ENCODE data around the gene NFE2L3.
A peak's percentile ranks its signal among the peaks of the same experiment; 100 is the strongest.

The NFE2L3 gene

DNA sequence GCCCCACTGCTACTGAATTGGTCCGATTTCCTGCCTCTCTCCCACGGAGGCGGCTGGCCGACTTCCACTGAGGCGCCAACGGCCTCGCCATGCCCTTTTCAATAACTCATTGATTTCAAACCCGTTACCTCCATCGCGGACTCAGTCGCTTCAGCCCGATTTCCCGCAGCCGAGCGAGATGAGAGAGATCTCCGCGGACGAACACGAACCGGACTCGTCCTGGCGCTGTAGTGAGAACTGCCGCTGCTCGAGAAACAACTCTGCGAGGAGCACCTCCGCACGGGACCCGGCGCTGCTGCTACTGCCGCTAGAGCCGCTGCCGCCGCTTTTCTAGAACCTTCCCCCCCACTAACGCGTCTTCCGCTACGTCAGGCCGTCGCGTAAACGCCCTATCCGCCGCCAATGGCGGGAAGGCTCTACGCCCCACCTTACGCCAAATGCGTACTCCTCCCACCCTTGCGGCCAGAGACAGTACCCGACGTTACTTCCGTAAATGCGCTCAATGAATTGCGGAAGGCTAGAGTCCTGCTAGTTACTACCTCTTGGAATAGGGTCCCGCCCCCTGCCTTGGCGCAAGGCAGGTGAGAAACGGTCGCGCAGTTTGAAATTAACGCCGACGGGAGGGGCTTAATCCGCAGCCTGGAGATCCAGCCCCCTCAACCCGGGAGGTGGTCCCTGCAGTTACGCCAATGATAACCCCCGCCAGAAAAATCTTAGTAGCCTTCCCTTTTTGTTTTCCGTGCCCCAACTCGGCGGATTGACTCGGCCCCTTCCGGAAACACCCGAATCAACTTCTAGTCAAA, 48.6 kb downstream of the NFE2L3 start, which contains the start of gene HNRNPA2B1:
Gene HNRNPA2B1, minus strand, starts transcription at position 303 of the 803 bp plus-strand sequence. Its CDS starts 169 bp downstream, at position 134.
- peak; percentile 99 for FAIRE-seq

- FAIRE-seq, result no peak
Observed at GRCh38 chr7:26201247-26202018, 49.4 kb downstream of the NFE2L3 start, which contains the start of gene CBX3. Gene CBX3 (plus strand): TSS chr7:26201745. CDS start chr7:26202999, 1,254 bp downstream.

DNA sequence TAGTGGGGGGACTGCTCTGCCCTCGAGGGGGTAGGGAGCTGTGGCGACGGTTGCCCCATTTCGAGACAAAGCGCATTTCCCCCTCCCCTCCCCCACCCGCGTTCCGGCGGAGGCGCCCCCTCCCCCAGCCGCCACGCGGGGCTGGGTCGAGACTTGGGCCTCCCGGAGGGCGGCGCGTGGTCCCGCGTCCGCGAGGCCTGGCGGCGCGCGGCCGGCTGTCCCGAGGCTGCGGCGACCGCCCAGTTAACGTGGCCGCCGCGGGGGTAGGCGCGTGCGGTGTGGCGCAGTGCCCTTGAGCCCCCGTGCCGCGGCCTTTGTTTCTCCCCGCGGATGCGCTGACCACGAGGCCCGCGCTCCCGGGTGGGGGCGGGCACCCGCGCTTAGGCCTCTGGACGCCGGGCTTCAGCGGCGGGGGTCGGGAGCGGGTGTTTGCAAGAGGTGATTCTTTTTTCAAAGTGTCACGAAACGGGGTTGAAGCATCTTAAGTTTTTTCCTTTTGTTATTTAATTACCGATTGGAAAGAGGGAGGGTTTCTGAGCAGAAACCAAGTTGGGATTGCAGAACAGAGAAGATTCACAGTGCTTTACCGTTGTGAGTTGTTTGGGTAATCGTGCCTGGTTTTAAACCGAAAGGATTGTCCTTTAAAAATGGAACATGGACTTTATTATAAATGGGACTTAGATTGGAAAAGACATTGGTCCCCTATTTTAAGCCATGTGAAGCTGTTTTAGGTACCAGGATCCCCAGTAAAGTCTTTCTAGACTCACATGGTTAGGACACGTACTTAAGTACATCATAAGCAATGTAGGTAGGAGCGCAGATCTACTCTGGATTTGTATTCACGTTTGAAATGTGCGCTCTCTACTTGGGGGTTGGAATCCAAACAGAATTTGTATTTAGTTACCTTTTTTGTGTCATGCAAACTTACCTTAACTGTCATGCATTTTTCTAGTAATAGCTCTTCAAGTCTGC, 50.3 kb downstream of the NFE2L3 start:
- FAIRE-seq, result no peak

DNA sequence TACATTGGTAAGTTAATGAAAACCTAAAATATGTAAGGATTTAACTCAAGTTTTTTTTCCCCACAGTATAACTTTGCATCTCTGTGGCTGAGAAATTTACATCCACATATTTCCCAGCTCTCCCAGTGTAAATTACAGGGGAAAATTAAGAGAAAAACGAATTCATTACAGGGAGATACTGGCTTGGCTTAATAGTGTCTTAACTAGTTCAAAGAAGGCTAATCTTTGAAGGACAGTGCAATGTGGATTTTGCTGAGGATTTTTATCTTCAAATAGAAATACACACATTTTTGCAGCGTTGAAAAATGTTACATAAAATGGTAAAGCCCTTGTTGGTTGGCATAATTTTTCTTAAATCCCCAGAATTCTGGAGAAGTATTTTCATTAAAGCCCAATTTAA, 51.0 kb downstream of the NFE2L3 start:
- FAIRE-seq, result no peak

DNA sequence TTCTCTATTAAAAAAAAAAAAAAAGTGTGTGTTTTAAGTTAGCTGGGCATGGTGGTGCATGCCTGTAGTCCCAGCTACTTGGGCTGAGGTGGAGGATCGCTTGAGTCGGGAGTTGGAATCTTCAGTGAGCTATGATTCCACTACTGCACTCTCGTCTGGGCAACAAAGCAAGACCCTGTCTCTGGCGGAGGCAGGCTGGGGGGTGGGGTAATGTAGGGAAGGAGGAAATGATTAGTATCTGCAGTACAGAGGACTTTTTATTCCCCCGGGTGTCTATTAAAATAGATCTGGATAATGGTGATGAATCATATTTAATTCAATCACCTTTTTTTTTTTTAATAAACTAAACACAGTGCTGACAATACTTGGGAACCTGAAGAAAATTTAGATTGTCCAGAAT, 56.0 kb downstream of the NFE2L3 start:
- FAIRE-seq, result no peak

GRCh38 chr7:26212921-26213718, 61.1 kb downstream of the NFE2L3 start:
- peak; percentile 93 for FAIRE-seq

DNA sequence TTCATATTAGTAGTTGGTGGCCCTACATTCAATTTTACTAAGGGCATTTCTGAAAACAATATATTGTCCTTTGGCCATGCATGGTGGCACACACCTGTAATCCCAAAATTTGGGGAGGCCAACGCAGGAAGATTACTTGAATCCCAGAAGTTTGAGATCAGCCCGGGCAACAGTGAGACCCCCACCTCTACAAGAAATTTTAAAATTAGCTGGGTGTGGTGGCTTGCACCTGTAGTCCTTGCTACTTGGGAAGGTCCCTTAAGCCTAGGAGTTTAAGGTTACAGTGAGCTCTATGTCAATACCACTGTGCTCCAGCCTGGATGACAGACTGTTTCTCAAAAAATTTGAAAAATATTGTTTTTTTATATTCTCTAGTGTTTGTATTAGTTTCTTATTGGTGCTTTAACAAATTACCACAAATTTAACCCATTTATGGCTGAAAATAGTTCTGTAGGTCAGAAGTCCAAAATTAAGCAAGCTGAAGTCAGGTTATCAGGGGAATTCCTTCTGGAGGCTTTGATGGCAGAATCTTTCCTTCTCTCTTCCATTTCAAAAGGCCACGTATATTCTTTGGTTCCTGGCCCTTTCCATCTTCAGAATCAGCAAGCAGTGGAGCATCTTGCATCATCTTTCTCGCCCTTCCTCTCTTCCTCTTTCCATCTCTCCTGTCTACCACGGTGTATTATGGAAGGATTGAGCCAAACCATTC, 62.0 kb downstream of the NFE2L3 start:
- FAIRE-seq, result peak; percentile 49

DNA sequence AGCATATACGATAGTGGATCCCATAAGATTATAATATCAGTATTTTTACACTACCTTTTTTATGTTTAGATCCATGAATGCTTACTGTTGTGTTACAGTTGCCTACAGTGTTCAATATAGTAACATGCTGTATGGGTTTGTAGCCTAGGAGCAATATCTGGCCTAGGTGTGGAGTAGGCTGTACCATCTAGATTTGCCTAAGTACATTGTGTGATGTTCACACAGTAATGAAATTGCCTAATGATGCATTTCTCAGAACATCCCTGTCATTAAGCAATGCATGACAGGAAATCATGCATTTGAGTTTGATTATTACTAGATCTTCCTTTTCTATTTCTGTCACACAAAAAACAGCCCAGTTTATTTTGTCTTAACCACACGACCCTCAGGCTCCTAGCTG, 64.1 kb downstream of the NFE2L3 start:
- FAIRE-seq, result peak; percentile 87

- FAIRE-seq, result no peak
Observed at GRCh38 chr7:26224359-26224758, 72.4 kb downstream of the NFE2L3 start.

GRCh38 chr7:26227987-26228386, 76.0 kb downstream of the NFE2L3 start:
- no peak for FAIRE-seq

- no peak for FAIRE-seq
Observed at GRCh38 chr7:26233902-26234511, 82.0 kb downstream of the NFE2L3 start.

All from G401.6 (cell line).